ENCODE data around the gene EDA. TPM values are rescaled to one million over a fixed set of nuclear protein-coding genes. Genes with fewer than 3 reads are reported as not detected.

The EDA gene
- total RNA-seq, 1 experiment from 2014 or later = 5.2 TPM

DNA sequence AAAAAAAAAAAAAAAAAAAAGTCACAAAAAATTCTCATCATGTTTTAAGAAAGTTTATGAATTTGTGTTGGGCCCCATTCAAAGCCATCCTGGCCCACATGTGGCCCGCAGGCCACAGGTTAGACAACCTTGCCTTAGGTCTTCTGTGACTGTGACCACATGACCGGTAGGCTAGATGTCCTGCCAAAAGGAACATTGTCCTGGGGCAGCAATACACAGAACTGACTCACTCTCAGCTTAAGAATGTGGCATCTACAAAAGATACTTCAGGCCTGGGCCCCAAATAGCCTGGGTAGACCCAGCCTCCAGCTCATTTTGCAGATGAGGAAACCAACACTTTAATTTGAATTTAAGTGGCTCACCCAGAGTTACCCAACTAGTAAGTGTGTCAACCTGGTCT, 423.8 kb downstream of the EDA start:
- no peak for TF ChIP-seq EZH2phosphoT487 (IDR thresholded peaks at IDR 0.05; ENCODE audit: borderline replicate concordance)
- no peak for TF ChIP-seq CBX3 (IDR thresholded peaks at IDR 0.05; ENCODE audit: low read depth)
- no peak for TF ChIP-seq SRF (IDR thresholded peaks at IDR 0.05; ENCODE audit: low read depth)
- TF ChIP-seq FOSL1 (IDR thresholded peaks at IDR 0.05; ENCODE audit: low read depth) = no peak
- TF ChIP-seq YY1 (IDR thresholded peaks at IDR 0.05; ENCODE audit: extremely low read depth, insufficient replicate concordance, low read depth, low read length) = no peak
- no peak for TF ChIP-seq POLR2A (IDR thresholded peaks at IDR 0.05; ENCODE audit: borderline replicate concordance, extremely low read depth, insufficient read depth, insufficient read length)
- no peak for TF ChIP-seq RAD21 (IDR thresholded peaks at IDR 0.05; ENCODE audit: low read depth)
- no peak for TF ChIP-seq JUND (IDR thresholded peaks at IDR 0.05)
- TF ChIP-seq TCF7L2 (IDR thresholded peaks at IDR 0.05; ENCODE audit: borderline replicate concordance, extremely low read depth, insufficient read depth, insufficient read length) = no peak
- TF ChIP-seq CTCF (IDR thresholded peaks at IDR 0.05 in 2 of 3, conservative IDR thresholded peaks at IDR 0.05 in 1 of 3; ENCODE audit: borderline replicate concordance in 1 of 3, insufficient read depth in 1 of 3, low read depth in 2 of 3, low read length in 2 of 3) = no peak
- TF ChIP-seq POLR2AphosphoS5 (IDR thresholded peaks at IDR 0.05; ENCODE audit: low read depth, low read length) = no peak
- no peak for TF ChIP-seq ELF1 (IDR thresholded peaks at IDR 0.05; ENCODE audit: borderline replicate concordance, low read depth)
- TF ChIP-seq, protein P1, sequence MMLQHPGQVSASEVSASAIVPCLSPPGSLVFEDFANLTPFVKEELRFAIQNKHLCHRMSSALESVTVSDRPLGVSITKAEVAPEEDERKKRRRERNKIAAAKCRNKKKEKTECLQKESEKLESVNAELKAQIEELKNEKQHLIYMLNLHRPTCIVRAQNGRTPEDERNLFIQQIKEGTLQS (IDR thresholded peaks at IDR 0.05) = no peak
- TF ChIP-seq CEBPB (IDR thresholded peaks at IDR 0.05; ENCODE audit: low read depth) = no peak
- no peak for TF ChIP-seq ZFX (IDR thresholded peaks at IDR 0.05)
- intact Hi-C loops (cut with micrococcal nuclease) = no loop called here
- H3K36me3 ChIP-seq (ENCODE audit: control insufficient read depth in 1 of 2, insufficient read depth in 2 of 2, low read length in 2 of 2) = no peaks in the 10 kb centered on the region
- no TSS peak for BruUV-seq (replicated peaks)
- no peak overlapping the region for H3K4me2 ChIP-seq (ENCODE audit: low read length)
- no peak overlapping the region for H3K27ac ChIP-seq (ENCODE audit: low read depth, low read length)
- H2AFZ ChIP-seq (ENCODE audit: low read depth, low read length, poor library complexity, severe bottlenecking) = no peak overlapping the region
- no peaks in the 10 kb centered on the region for H3K27me3 ChIP-seq (ENCODE audit: insufficient read depth, low read length)
- H3K4me3 ChIP-seq (replicated peaks in 1 of 2; ENCODE audit: low read depth in 1 of 2, low read length in 2 of 2) = no peak overlapping the region
- H3K9me3 ChIP-seq (ENCODE audit: control insufficient read depth in 1 of 2, insufficient read depth in 1 of 2, low read depth in 1 of 2, low read length in 2 of 2) = no peaks in the 10 kb centered on the region
- H3K4me1 ChIP-seq (ENCODE audit: control insufficient read depth in 1 of 2, insufficient read depth in 2 of 2, low read length in 2 of 2) = peaks cover 0 to 6% of the 10 kb centered on the region in 2 experiments; a peak in 1 of 4 replicates
- no peak overlapping the region for H3K9ac ChIP-seq (ENCODE audit: low read length)
- ChIA-PET POLR2A (no interaction called here), RAD21 (ENCODE audit: low non-redundant PET in 1 of 2, low total read pairs in 2 of 2, uncharacterized antibody in 2 of 2, unreplicated experiment in 2 of 2) (no interaction called here), CTCF (interaction anchor here (1.3 kb wide), 1 partner anchor 9 kb away, joined by 4 read pairs; no protein-coding TSS in a partner anchor)
- no peak for DNase-seq (ENCODE audit: low read depth, low spot score)
- H3K9me2 ChIP-seq (ENCODE audit: insufficient read depth) = no peaks in the 10 kb centered on the region
- H4K20me1 ChIP-seq (ENCODE audit: insufficient read depth) = no peaks in the 10 kb centered on the region
- H3K79me2 ChIP-seq (ENCODE audit: insufficient read depth, low read length) = no peaks in the 10 kb centered on the region
- no peak for ATAC-seq
